Heart left ventricle (tissue), 16 donors: ENCODE results near the gene GNB1L. TPM values are rescaled to one million over a fixed set of nuclear protein-coding genes. Genes with fewer than 3 reads are reported as not detected.

Source experiments
- ATAC-seq, 4 donors: fragments of 200-7000 bp; cut with Tn5 transposase; one replicate each; pipeline ENCODE4 v1.9.1; 2020 to 2022; ENCODE audit warnings: moderate library complexity in 4 of 4, mild to moderate bottlenecking in 3 of 4, moderate number of reproducible peaks in 1 of 4
- DNase-seq, 5 donors: peaks; one replicate each; pipeline ENCODE4 v3.0.0-alpha.2; 2020
- H3K27ac ChIP-seq, 12 donors: fragments of 200-600 bp; sonication (generic) in 4 of 12; one replicate each; pipeline versions ENCODE4 v1.5.0 to v1.8.0; 2016 to 2022; ENCODE audit warnings: mild to moderate bottlenecking in 2 of 12
- H3K27me3 ChIP-seq, 9 donors: fragments of 200-600 bp; sonication (generic) in 2 of 9; one replicate each; pipeline versions ENCODE4 v1.5.1 to v1.8.0; 2016 to 2022; ENCODE audit warnings: mild to moderate bottlenecking in 3 of 9
- H3K36me3 ChIP-seq, 9 donors: fragments of 200-600 bp; sonication (generic) in 2 of 9; one replicate each; pipeline versions ENCODE4 v1.5.0 to v1.8.0; 2018 to 2022; ENCODE audit warnings: mild to moderate bottlenecking in 2 of 9
- H3K4me1 ChIP-seq, 12 donors: fragments of 200-600 bp; sonication (generic) in 4 of 12; one replicate each; pipeline versions ENCODE4 v1.5.0 to v1.8.0; 2016 to 2022; ENCODE audit warnings: mild to moderate bottlenecking in 3 of 12
- H3K4me3 ChIP-seq, 12 donors: fragments of 200-600 bp; sonication (generic) in 4 of 12; one replicate each; pipeline versions ENCODE4 v1.5.0 to v1.8.0; 2017 to 2022; ENCODE audit warnings: mild to moderate bottlenecking in 9 of 12, moderate library complexity in 4 of 12
- H3K9me3 ChIP-seq, 12 donors: fragments of 200-600 bp; sonication (generic) in 4 of 12; one replicate each; pipeline versions ENCODE4 v1.5.0 to v1.8.0; 2016 to 2022; ENCODE audit warnings: mild to moderate bottlenecking in 1 of 12
- CTCF ChIP-seq, 12 donors: fragments of 200-600 bp; sonication (generic) in 4 of 12; IDR thresholded peaks; one replicate each; pipeline versions ENCODE4 v1.5.0 to v1.8.0; 2018 to 2022; ENCODE audit warnings: antibody characterized with exemption in 12 of 12, mild to moderate bottlenecking in 5 of 12
- POLR2A ChIP-seq, 2 donors: fragments of 450-650 bp; IDR thresholded peaks; one replicate each; pipeline ENCODE4 v1.6.1; 2017; ENCODE audit warnings: antibody characterized with exemption in 2 of 2, mild to moderate bottlenecking in 2 of 2, moderate library complexity in 2 of 2
- WGBS, 4 donors: extraction: QIAGEN DNeasy Blood & Tissue Kit in 2 of 4; methylation state at CpG; one replicate each; pipeline versions ENCODE4 v1.1.5 to v1.1.7; 2013 to 2018; 5-methylcytosine and 5-hydroxymethylcytosine counted together
- intact Hi-C, 10 donors: fragments of 100-400 bp; cut with DNase I; formaldehyde crosslinking; loops; one replicate each; pipeline versions ENCODE4 v1.11.1 to v1.14.2; 2022
- polyA plus RNA-seq, 2 donors: library from polyadenylated mRNA; stranded (reverse); fragments of 200-250 nt; gene quantifications; one replicate each; pipeline ENCODE4 v1.2.3, GENCODE V29; 2013
- total RNA-seq, 9 donors: library from RNA; depleted of rRNA in 2 of 9; stranded (reverse); fragments of >200 nt in 2 of 9; fragmentation: NEBNext Ultra II Directional in 3 of 9; extraction: Animal tissue kit (Norgen Biotek cat#: 25700) in 3 of 9; gene quantifications; one replicate each; pipeline versions ENCODE4 v1.1.0 to v1.2.4, GENCODE V29; 2016 to 2023
- donor health status: ischemic (EF 13 %, LVEDD 7.1; RV severe dilation, severe dysfunction).
- donor health status: healthy with polysubstance abuse.
- donor health status: DM: no; HTN: yes; CAD: no.
- donor health status: DM: no; HTN: no; CAD: no.
- donor health status: ischemic (EF 25% LVEDD 6.9; RV normal size, moderate dysfunction).
- donor health status: ischemic (EF 25% LVEDD 5.7; RV mildly dilated, moderate dysfunction).
- donor health status: healthy.
- donor health status: DM: yes; HTN: yes; CAD: no.
- donor health status: ischemic (EF 35%, LVEDD 5.7; RV mildly dilated, moderate dysfunction).
- donor health status: nonischemic (EF 11% LVEDD 7.7; RV severe dilation, severe dysfunction).
- donor health status: DM: yes; HTN: yes; CAD: no.
- donor health status: PGD.
- donor health status: ischemic (EF 29% LVEDD 5.4; RV normal size, mild dysfunction).
- donor health status: nonischemic (EF 23%, LVEDD 6.1; RV moderate dilation, normal function).

Gene GNB1L
- total and polyA plus RNA-seq, 11 donors, result 1.6 to 9.2 (median 2.4) TPM

- H3K4me3 ChIP-seq, result no peak overlapping the region
- no peaks in the 10 kb centered on the region for H3K27me3 ChIP-seq
- H3K9me3 ChIP-seq, result no peaks in the 10 kb centered on the region
- TF ChIP-seq POLR2A (IDR thresholded peaks at IDR 0.05) (no peak), CTCF (IDR thresholded peaks at IDR 0.05) (no peak)
- no peak for ATAC-seq
- no peak overlapping the region for H3K27ac ChIP-seq
- peaks cover 3 to 37% (median 12%) of the 10 kb centered on the region in 12 donors for H3K4me1 ChIP-seq
- H3K36me3 ChIP-seq, result peaks cover 0 to 21% (median 2%) of the 10 kb centered on the region in 9 donors
- intact Hi-C loops, result no loop called here
- DNase-seq, result peak in 2 of 5 donors; percentile 16 to 60
- WGBS, 4 donors, result 94 to 96% (median 95%) methylated on average over 11 to 18 of the region's 18 CpGs
Measured at GRCh38 chr22:19876941-19877625, 22.4 kb upstream of the GNB1L start.

GRCh38 chr22:19876314-19876940, 21.8 kb upstream of the GNB1L start:
- H3K4me1 ChIP-seq, result peaks cover 0 to 31% (median 7%) of the 10 kb centered on the region in 12 donors
- H3K27ac ChIP-seq, result no peak overlapping the region
- no peak overlapping the region for H3K4me3 ChIP-seq
- intact Hi-C loops, result no loop called here
- no peak for ATAC-seq
- 87 to 93% (median 91%) methylated on average over 11 to 21 of the region's 21 CpGs for WGBS, 4 donors
- no peaks in the 10 kb centered on the region for H3K27me3 ChIP-seq
- peak in 4 of 5 donors; percentile 11 to 56 (median 24) for DNase-seq
- TF ChIP-seq POLR2A (IDR thresholded peaks at IDR 0.05), result no peak
- TF ChIP-seq CTCF (IDR thresholded peaks at IDR 0.05), result no peak
- peaks cover 0 to 21% (median 0%) of the 10 kb centered on the region in 9 donors for H3K36me3 ChIP-seq
- H3K9me3 ChIP-seq, result no peaks in the 10 kb centered on the region

- Histone ChIP-seq H3K27me3 (no peaks in the 10 kb centered on the region), H3K4me3 (no peak overlapping the region), H3K4me1 (peaks cover 0 to 28% (median 7%) of the 10 kb centered on the region in 12 donors), H3K36me3 (peaks cover 0 to 21% (median 0%) of the 10 kb centered on the region in 9 donors), H3K9me3 (no peaks in the 10 kb centered on the region), H3K27ac (no peak overlapping the region)
- no peak for TF ChIP-seq CTCF (IDR thresholded peaks at IDR 0.05)
- TF ChIP-seq POLR2A (IDR thresholded peaks at IDR 0.05), result no peak
- peak in 4 of 5 donors; percentile 15 to 58 (median 22) for DNase-seq
- WGBS, 4 donors, result 77 to 92% (median 82%) methylated on average over 22 to 23 of the region's 23 CpGs
- intact Hi-C loops, result no loop called here
- peak in 1 of 4 donors; percentile 17 for ATAC-seq
Measured at GRCh38 chr22:19875531-19876313, 21.0 kb upstream of the GNB1L start.
